GM21381 (cell line): ENCODE data around the gene COL1A1.

ENCODE experiments used
- ATAC-seq: cut with Tn5 transposase; IDR thresholded peaks from one replicate; pipeline ENCODE4 v1.9.1; 2021; ENCODE audit warnings: mild to moderate bottlenecking, moderate library complexity; ENCODE audit not compliant: unreplicated experiment

The COL1A1 gene

DNA sequence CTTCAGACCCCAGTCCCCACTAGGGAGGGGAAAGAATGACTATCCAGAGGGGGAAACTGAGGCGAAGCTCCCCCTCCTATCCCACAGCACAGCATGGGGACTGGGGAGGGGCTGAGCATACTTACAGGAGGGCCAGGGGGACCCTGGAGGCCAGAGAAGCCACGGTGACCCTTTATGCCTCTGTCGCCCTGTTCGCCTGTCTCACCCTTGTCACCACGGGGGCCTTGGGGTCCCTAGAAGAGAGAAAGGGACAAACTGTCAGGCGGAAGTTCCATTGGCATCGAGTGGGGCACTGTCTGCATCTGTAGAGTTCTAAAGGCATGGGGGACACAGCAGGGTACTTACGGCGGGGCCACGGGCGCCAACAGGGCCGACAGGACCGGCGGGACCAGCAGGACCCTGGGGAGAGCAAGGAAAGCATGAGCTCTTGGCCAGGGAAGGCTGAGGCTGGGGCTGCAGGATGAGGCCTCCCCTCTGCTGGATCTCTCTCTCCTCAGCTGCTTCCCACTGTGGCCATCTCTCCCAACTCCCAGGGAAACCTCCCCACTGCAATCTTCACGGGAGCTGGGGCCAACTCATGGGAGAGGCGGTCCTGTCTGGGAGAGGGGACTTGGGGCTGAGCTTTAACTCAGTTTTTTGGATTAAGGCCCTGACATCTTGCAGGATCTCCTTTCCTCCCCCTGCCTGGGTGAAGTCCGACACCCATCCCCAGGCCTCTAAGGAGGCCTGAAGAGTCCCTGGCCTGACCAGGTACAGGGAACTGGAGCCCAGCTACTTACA, 13.5 kb downstream of the COL1A1 start:
- no peak for ATAC-seq

- ATAC-seq = no peak
Measured at GRCh38 chr17:50187394-50187725, 14.1 kb downstream of the COL1A1 start.

- no peak for ATAC-seq
Measured at GRCh38 chr17:50186661-50187393, 14.6 kb downstream of the COL1A1 start.

DNA sequence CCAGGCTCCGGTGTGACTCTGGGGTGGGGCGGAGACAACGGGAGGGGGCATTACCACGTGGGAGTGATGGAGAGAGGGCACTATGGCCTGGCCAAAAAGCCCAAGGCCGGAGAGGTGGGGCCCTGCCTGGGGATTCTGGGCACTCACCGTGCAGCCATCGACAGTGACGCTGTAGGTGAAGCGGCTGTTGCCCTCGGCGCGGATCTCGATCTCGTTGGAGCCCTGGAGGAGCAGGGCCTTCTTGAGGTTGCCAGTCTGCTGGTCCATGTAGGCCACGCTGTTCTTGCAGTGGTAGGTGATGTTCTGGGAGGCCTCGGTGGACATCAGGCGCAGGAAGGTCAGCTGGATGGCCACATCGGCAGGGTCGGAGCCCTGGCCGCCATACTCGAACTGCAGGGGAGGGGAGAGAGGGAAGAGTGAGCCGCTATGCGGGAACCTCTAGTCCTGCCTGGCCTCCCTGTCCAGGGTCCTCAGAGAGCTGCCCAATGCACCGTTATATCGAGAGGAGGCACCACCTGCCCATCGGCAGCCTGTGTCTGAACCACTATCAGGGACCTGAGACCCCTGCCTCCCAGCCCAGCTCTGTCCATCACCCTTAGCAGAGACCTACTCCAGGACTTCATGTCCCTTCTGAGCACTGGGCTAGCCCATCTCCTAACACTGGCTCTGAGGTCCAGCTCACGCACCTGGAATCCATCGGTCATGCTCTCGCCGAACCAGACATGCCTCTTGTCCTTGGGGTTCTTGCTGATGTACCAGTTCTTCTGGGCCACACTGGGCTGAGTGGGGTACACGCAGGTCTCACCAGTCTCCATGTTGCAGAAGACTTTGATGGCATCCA, 15.6 kb downstream of the COL1A1 start:
- no peak for ATAC-seq

GRCh38 chr17:50184611-50185398, 16.6 kb downstream of the COL1A1 start:
- no peak for ATAC-seq

DNA sequence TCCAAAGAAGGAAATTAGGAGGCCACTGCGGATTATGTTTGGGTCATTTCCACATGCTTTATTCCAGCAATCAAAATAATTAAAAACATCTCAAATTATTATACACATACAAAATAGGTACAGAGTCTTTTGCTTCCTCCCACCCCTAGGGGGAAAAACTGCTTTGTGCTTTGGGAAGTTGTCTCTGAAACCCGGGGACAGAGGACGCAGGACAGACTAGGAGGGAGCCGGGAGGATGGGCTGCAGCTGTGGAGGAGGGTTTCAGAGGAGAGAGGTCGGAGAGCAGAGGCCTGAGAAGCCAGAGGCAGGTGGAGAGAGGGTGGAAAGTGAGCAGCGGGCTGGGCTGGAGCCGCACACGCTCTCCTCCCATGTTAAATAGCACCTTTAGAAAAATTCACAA, 17.4 kb downstream of the COL1A1 start:
- ATAC-seq = no peak

DNA sequence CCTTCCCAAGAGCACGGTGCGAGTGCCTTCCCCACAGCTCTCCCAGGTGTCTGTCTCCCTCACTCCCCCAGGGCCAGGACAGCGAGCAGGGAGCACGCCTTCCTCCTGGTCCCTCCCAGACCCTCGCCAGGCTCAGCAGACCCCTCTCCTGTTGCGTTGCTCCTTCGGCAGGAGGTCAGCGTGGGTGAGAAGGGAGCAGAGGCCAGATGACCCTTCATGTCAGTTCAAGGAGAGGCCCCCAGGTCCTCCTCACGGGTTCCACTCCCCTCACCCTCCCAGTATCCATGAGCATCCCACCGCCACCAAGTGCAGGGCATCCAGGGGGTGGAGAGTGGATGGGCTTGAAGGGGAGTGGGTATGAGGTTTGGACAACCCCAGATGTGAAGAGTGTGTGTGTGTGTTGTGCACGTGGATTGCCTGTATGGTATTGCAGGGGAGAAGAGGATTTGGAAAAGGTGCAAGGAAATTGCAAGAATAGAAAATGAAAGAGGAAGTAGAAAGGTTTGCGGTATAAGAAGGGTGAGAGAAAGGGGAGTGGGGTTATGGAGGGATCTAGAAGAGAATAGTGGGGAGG, 17.9 kb downstream of the COL1A1 start:
- ATAC-seq = no peak

DNA sequence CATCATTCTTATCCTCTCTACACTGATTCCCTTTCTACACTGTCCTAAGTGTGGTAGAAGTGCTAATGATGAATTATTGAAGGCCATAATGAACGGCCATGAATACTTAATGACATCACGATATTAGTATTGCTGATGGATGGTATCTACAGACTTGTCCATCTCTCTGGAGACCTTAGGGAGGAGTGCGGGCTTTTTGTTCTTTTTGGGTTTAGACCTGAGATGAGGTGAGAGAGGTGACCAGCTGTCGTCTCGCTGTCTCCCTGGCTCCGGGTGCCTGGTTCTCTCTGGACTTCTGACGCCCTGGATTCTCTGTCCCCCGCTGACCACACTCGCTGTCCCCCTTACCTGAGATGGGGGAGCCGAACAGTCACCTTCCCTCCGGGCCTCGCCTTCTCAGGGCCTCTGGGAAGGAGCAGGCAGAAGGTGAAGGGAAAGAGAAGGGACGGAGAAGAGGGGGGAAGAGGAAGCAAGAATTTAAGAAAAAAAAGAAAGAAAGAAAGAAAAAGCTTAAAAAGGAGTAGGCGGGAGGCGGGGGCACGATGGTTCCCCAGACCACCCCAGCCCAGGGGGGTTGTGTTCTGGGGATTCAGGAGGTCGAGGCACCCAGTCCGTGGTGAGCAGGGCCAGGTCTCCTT, 18.5 kb downstream of the COL1A1 start:
- no peak for ATAC-seq

DNA sequence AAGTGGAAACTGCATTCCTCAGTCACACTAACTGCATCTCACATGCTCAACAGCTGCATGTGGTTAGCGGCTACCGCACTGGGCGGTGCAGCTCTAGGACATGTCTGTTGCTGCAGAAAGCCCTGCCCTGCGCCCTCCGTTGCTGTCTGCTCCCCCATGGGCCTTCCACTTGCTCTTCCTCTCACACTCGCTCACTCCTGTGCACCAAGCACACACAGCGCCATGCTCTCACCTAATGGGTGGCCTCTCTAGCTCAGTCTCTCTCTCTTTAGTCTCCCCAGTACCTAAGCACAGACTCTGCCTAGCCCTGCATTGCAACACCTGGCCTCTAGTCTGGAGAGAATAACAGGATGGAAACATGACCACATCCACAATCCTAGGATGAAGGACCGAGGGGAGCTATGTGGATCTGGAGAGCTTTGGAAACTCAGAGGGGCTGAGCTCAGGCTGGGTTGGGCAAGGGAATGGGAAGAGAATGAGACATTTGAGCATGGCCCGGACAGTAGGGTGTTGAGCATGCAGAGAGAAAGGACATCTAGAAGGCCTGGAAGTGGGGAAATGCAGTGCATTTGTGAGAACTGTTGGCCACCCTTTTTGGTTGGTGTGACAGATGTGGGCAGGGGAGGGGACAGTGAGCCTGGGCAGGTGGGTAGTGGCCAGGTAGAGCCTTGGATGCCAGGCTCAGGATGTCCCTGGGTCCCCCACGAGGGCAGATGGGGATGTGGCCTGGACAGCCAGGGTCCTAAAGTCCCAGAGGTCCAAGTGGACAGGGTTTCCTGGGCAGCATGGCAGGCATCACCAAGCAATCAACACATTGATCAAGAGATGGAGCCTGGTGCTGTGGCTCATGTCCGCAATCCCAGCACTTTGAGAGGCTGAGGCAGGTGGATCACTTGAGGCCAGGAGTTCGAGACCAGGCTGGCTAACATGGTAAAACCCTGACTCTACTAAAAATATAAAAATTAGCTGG, 19.6 kb downstream of the COL1A1 start:
- ATAC-seq = no peak

DNA sequence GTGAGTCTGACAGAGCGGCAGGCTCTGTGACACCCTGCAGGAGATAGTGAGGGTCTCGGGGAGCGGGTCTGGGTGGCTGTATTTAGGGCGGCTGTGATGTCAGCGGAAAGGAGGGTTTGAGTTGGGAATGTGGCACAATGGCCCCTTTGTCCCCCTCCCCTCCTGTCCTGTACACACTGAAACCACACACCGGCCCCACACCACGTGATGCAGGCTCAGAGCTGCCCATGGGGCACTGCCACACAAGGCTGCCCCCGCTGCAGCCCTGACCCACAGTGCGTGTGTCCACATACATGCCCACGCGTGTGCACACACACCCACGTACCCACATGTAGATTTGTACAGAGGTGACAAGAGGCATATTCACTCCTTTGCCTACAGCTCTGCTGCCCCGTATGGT, 20.3 kb downstream of the COL1A1 start:
- no peak for ATAC-seq

- no peak for ATAC-seq
Measured at GRCh38 chr17:50180620-50181019, 20.8 kb downstream of the COL1A1 start.

DNA sequence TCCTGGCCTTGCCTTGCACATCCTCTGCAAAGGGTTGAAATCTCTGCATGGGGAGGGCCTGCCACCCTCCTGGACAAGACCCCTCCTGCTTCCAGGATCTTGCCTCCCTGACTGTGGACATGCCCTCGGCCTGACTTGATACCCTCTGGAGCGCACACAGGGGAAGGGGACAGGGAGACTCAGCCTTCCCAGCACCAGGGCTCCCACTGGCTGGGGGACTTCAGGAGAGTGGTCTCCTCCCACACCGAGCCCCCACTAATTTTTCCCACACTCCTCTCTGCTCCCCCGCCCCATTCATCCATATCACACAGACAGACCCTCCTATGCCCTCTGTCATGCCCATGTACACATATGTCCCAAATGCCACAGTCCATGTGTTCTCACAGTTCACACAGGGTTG, 21.3 kb downstream of the COL1A1 start:
- ATAC-seq = no peak

DNA sequence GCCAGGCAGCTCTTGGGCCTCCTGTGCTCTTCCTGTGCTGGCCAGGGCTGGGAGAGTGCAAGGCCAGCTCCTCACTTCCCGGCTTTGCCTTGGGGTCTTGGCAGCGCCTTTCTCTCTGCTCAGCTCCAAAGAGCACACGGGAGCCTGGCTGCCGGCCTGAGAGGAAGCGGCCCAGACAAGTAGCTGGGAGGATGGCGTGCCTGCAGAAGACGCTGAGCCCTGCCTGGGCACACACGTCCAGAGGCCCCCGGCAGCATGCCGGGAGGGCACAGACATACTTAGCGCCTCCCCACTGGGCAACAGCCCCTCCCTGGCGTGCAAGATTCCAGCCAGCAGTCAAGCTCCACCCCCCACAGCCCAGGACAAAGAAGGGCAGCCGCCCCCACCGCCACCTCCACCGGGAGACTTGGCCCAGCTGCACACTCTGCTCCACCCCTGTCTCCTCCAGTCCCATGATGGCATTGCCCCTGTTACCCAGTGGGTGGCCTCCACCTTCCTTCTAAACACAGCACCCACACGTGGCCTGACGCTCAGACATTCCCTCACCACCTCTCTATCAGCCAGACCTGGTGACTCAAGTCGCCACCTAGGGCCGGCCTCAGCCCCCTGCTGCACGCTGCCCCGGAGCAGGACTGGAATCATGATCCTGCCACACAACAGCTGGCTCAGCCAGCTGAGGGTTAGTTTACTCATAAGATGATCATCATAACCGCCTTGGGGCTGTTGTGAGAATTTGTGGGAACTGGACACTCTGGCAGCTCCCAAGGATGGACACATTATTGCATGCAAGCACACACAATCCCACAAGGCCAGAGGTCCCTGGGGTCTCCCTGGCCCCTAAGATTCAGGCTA, 23.2 kb downstream of the COL1A1 start:
- no peak for ATAC-seq

- ATAC-seq = no peak
Measured at GRCh38 chr17:50177476-50177875, 24.0 kb downstream of the COL1A1 start.

DNA sequence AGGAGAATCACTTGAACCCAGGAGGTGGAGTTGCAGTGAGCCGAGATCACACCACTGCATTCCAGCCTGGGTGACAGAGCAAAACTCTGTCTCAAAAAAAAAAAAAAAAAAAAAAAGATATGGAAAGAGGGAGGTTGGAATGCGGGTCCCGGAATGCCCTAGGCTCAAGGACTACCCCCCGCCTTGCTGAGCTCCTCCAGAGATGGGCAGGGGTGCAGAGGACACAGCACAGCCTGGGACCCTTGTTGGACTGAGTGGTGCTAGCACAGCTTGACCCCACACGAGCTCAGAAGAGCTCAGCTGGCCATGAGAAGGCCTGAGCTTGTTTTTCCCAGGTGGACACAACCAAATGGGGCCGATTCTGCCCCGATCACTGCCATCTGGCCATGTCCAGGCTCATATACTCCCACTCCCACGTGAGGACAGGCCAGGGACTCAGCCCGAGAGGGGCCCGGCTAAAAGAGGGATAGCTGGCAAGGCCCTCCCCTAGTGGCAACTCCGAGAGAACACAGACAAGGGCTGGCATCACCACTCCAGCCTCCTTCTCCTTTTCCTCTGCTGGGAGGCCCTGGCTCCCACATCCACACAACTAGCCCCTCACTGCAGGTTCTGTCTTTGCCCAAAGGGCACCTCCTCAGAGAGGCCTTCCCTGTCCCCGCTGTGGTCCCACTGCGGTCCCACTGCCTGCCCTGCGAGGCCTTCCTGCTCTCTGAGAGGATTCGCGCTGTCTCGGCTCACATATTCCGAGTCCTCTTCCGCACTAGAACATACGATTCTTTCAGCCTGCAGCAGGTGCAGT, 24.7 kb downstream of the COL1A1 start:
- ATAC-seq = no peak

GRCh38 chr17:50175035-50175807, 26.2 kb downstream of the COL1A1 start:
- no peak for ATAC-seq
